HCT116 (cell line): ENCODE measurements around the gene MADD.

ENCODE experiments used
- ATF3 ChIP-seq: IDR thresholded peaks from 2 replicates; pipeline ENCODE4 v1.6.1; 2012
- CTCF ChIP-seq, 3 experiments: fragments of 200-600 bp in 1 of 3; sonication (generic) in 1 of 3; IDR thresholded peaks in 2 of 3; conservative IDR thresholded peaks in 1 of 3; 2 replicates each; pipeline ENCODE4 v1.5.1; 2012 to 2017; ENCODE audit warnings: low read depth in 2 of 3, low read length in 2 of 3, antibody characterized with exemption in 1 of 3, borderline replicate concordance in 1 of 3, control low read depth in 1 of 3, mild to moderate bottlenecking in 1 of 3, mixed read lengths in 1 of 3, mixed run types in 1 of 3, moderate library complexity in 1 of 3; ENCODE audit not compliant: insufficient read depth in 1 of 3
- ELF1 ChIP-seq: IDR thresholded peaks from 2 replicates; pipeline ENCODE4 v1.6.1; 2012; ENCODE audit warnings: low read depth, borderline replicate concordance
- EZH2 ChIP-seq: fragments of 200-600 bp; sonication (generic); IDR thresholded peaks from 2 replicates; pipeline ENCODE4 v1.6.1; 2017; ENCODE audit warnings: antibody characterized with exemption, mixed run types
- EZH2phosphoT487 ChIP-seq: fragments of 200-600 bp; IDR thresholded peaks from 2 replicates; pipeline ENCODE4 v1.6.1; 2018; ENCODE audit warnings: antibody characterized with exemption, borderline replicate concordance
- JUND ChIP-seq: IDR thresholded peaks from 2 replicates; pipeline ENCODE4 v1.6.1; 2012
- MAX ChIP-seq: IDR thresholded peaks from 2 replicates; pipeline ENCODE4 v1.6.1; 2012
- POLR2A ChIP-seq: IDR thresholded peaks from 2 replicates; pipeline ENCODE4 v1.7.0; 2011; ENCODE audit warnings: borderline replicate concordance; ENCODE audit not compliant: insufficient read depth, insufficient read length; ENCODE audit errors: extremely low read depth
- POLR2AphosphoS5 ChIP-seq: IDR thresholded peaks from 2 replicates; pipeline ENCODE4 v1.6.1; 2011; ENCODE audit warnings: mild to moderate bottlenecking, low read depth, low read length, moderate library complexity
- RAD21 ChIP-seq: IDR thresholded peaks from 2 replicates; pipeline ENCODE4 v1.6.1; 2012; ENCODE audit warnings: low read depth, mild to moderate bottlenecking
- SP1 ChIP-seq: IDR thresholded peaks from 2 replicates; pipeline ENCODE4 v1.6.1; 2012; ENCODE audit warnings: low read depth
- ZFX ChIP-seq: fragments of 450-650 bp; IDR thresholded peaks from 2 replicates; pipeline ENCODE4 v1.6.1; 2017

- TF ChIP-seq POLR2A: no peak
- TF ChIP-seq CTCF (IDR thresholded peaks at IDR 0.05 in 2 of 3, conservative IDR thresholded peaks at IDR 0.05 in 1 of 3; ENCODE audit: borderline replicate concordance in 1 of 3, insufficient read depth in 1 of 3, low read depth in 2 of 3, low read length in 2 of 3): no peak
- TF ChIP-seq POLR2AphosphoS5: no peak
- no peak for TF ChIP-seq ZFX
- TF ChIP-seq ELF1: no peak
- TF ChIP-seq MAX: no peak
- no peak for TF ChIP-seq EZH2
- TF ChIP-seq RAD21: no peak
- no peak for TF ChIP-seq SP1
- TF ChIP-seq EZH2phosphoT487: no peak
- no peak for TF ChIP-seq ATF3
- TF ChIP-seq JUND: no peak
These were observed 82.6 kb downstream of the MADD start, which contains the start of gene MYBPC3 for GRCh38 chr11:47352556-47352955.
